ENCODE data around the gene KRT3. TPM values are rescaled to one million over a fixed set of nuclear protein-coding genes. Genes with fewer than 3 reads are reported as not detected.

Gene KRT3
- total RNA-seq, 5 donors from 2014 or later (not counting 1 experiment from before 2014, with no cell fraction given), result not detected

- WGBS (ENCODE audit: insufficient coverage), result 80% methylated on average over 1 of the region's 4 CpGs
- CTCF ChIA-PET, result no interaction called here
- no peak for ATAC-seq (replicated peaks in 1 of 4)
Measured at GRCh38 chr12:52814710-52815155, 18.8 kb upstream of the KRT3 start.

GRCh38 chr12:52813885-52814709 lies 18.2 kb upstream of the KRT3 start, which contains the start of gene KRT4:
TSS of gene KRT4 (minus strand) at chr12:52814116. CDS start at chr12:52814058, 58 bp downstream.
- Histone ChIP-seq H3K27me3 (replicated peaks in 1 of 2; ENCODE audit: control insufficient read depth in 2 of 2, extremely low read depth in 1 of 2, insufficient read depth in 2 of 2, low read length in 1 of 2) (peaks cover 0 to 11% of the 10 kb centered on the region in 2 experiments), H3K27ac (ENCODE audit: low read length) (no peak within 1 kb of the TSS), H3K4me3 (ENCODE audit: control insufficient read depth in 1 of 2, extremely low read depth in 1 of 2, low read length in 1 of 2) (no peak within 1 kb of the TSS), H3K36me3 (ENCODE audit: control insufficient read depth in 2 of 2, extremely low read depth in 1 of 2, insufficient read depth in 1 of 2, low read length in 1 of 2) (no peaks in the 10 kb centered on the region), H3K4me1 (ENCODE audit: control insufficient read depth in 1 of 2, extremely low read depth in 1 of 2, insufficient read depth in 2 of 2, low read length in 2 of 2) (peaks cover 10 to 14% of the 10 kb centered on the region in 2 experiments), H3K9me3 (no peaks in the 10 kb centered on the region)
- Mint-ChIP-seq H3K27ac (no peak within 1 kb of the TSS), H3K36me3 (no peaks in the 10 kb centered on the region), H3K4me1 (peaks cover 10 to 14% (median 12%) of the 10 kb centered on the region in 3 donors), H3K27me3 (peaks cover 0 to 11% of the 10 kb centered on the region in 2 donors), H3K4me3 (no peak within 1 kb of the TSS), H3K9me3 (no peaks in the 10 kb centered on the region)
- POLR2A ChIA-PET, result no interaction called here
- 93% methylated on average over 12 of the region's 15 CpGs for WGBS (ENCODE audit: insufficient coverage)
- no peak for DNase-seq
- ATAC-seq (replicated peaks in 1 of 4), result no peak
- CTCF ChIA-PET, result no interaction called here

More at GRCh38 chr12:52814710-52815155, 18.8 kb upstream of the KRT3 start:
- Histone ChIP-seq H3K4me3 (ENCODE audit: control insufficient read depth in 1 of 2, extremely low read depth in 1 of 2, low read length in 1 of 2) (no peak overlapping the region), H3K27me3 (replicated peaks in 1 of 2; ENCODE audit: control insufficient read depth in 2 of 2, extremely low read depth in 1 of 2, insufficient read depth in 2 of 2, low read length in 1 of 2) (peaks cover 0 to 12% of the 10 kb centered on the region in 2 experiments), H3K4me1 (ENCODE audit: control insufficient read depth in 1 of 2, extremely low read depth in 1 of 2, insufficient read depth in 2 of 2, low read length in 2 of 2) (peaks cover 10 to 14% of the 10 kb centered on the region in 2 experiments), H3K27ac (ENCODE audit: low read length) (no peak overlapping the region), H3K36me3 (ENCODE audit: control insufficient read depth in 2 of 2, extremely low read depth in 1 of 2, insufficient read depth in 1 of 2, low read length in 1 of 2) (no peaks in the 10 kb centered on the region), H3K9me3 (no peaks in the 10 kb centered on the region)
- Mint-ChIP-seq H3K9me3 (no peaks in the 10 kb centered on the region), H3K4me1 (peaks cover 10 to 14% (median 12%) of the 10 kb centered on the region in 3 donors), H3K27ac (no peak overlapping the region), H3K36me3 (no peaks in the 10 kb centered on the region), H3K4me3 (no peak overlapping the region), H3K27me3 (peaks cover 0 to 12% of the 10 kb centered on the region in 2 donors)
- DNase-seq, result no peak
- POLR2A ChIA-PET, result no interaction called here

GRCh38 chr12:52813203-52813819 lies 17.4 kb upstream of the KRT3 start:
- CTCF ChIA-PET, result no interaction called here
- Mint-ChIP-seq H3K36me3 (no peaks in the 10 kb centered on the region), H3K4me1 (peaks cover 10 to 12% (median 10%) of the 10 kb centered on the region in 3 donors), H3K27ac (no peak overlapping the region), H3K27me3 (peaks cover 0 to 6% of the 10 kb centered on the region in 2 donors), H3K4me3 (no peak overlapping the region), H3K9me3 (no peaks in the 10 kb centered on the region)
- 77% methylated on average over 3 of the region's 10 CpGs for WGBS (ENCODE audit: insufficient coverage)
- Histone ChIP-seq H3K36me3 (ENCODE audit: control insufficient read depth in 2 of 2, extremely low read depth in 1 of 2, insufficient read depth in 1 of 2, low read length in 1 of 2) (no peaks in the 10 kb centered on the region), H3K4me1 (ENCODE audit: control insufficient read depth in 1 of 2, extremely low read depth in 1 of 2, insufficient read depth in 2 of 2, low read length in 2 of 2) (peaks cover 10 to 13% of the 10 kb centered on the region in 2 experiments), H3K9me3 (no peaks in the 10 kb centered on the region), H3K4me3 (ENCODE audit: control insufficient read depth in 1 of 2, extremely low read depth in 1 of 2, low read length in 1 of 2) (no peak overlapping the region), H3K27ac (ENCODE audit: low read length) (no peak overlapping the region), H3K27me3 (replicated peaks in 1 of 2; ENCODE audit: control insufficient read depth in 2 of 2, extremely low read depth in 1 of 2, insufficient read depth in 2 of 2, low read length in 1 of 2) (peaks cover 0 to 5% of the 10 kb centered on the region in 2 experiments)
- POLR2A ChIA-PET, result no interaction called here
- no peak for DNase-seq
- no peak for ATAC-seq (replicated peaks in 1 of 4)

- Mint-ChIP-seq H3K36me3 (no peaks in the 10 kb centered on the region), H3K27ac (no peak overlapping the region), H3K4me3 (no peak overlapping the region), H3K4me1 (peaks cover 6 to 7% (median 6%) of the 10 kb centered on the region in 3 donors), H3K9me3 (no peaks in the 10 kb centered on the region), H3K27me3 (peaks cover 0 to 5% of the 10 kb centered on the region in 2 donors)
- Histone ChIP-seq H3K27me3 (replicated peaks in 1 of 2; ENCODE audit: control insufficient read depth in 2 of 2, extremely low read depth in 1 of 2, insufficient read depth in 2 of 2, low read length in 1 of 2) (peaks cover 0 to 4% of the 10 kb centered on the region in 2 experiments), H3K9me3 (no peaks in the 10 kb centered on the region), H3K4me3 (ENCODE audit: control insufficient read depth in 1 of 2, extremely low read depth in 1 of 2, low read length in 1 of 2) (no peak overlapping the region), H3K4me1 (ENCODE audit: control insufficient read depth in 1 of 2, extremely low read depth in 1 of 2, insufficient read depth in 2 of 2, low read length in 2 of 2) (peaks cover 5 to 8% of the 10 kb centered on the region in 2 experiments), H3K36me3 (ENCODE audit: control insufficient read depth in 2 of 2, extremely low read depth in 1 of 2, insufficient read depth in 1 of 2, low read length in 1 of 2) (no peaks in the 10 kb centered on the region), H3K27ac (ENCODE audit: low read length) (no peak overlapping the region)
- no peak for ATAC-seq (replicated peaks in 1 of 4)
- POLR2A ChIA-PET, result no interaction called here
- DNase-seq, result no peak
- CTCF ChIA-PET, result no interaction called here
- no CpG with 5 or more reads among the region's 3 CpGs for WGBS (ENCODE audit: insufficient coverage)
Measured at GRCh38 chr12:52812749-52813148, 16.8 kb upstream of the KRT3 start.

- Mint-ChIP-seq H3K4me1 (no peaks in the 10 kb centered on the region), H3K36me3 (no peaks in the 10 kb centered on the region), H3K27me3 (peaks cover 0 to 2% of the 10 kb centered on the region in 2 donors), H3K4me3 (no peak overlapping the region), H3K9me3 (no peaks in the 10 kb centered on the region), H3K27ac (no peak overlapping the region)
- H3K4me3 ChIP-seq (ENCODE audit: control insufficient read depth in 1 of 2, extremely low read depth in 1 of 2, low read length in 1 of 2), result no peak overlapping the region
- ATAC-seq (replicated peaks in 1 of 4), result no peak
- peaks cover 0 to 1% of the 10 kb centered on the region in 2 experiments for H3K4me1 ChIP-seq (ENCODE audit: control insufficient read depth in 1 of 2, extremely low read depth in 1 of 2, insufficient read depth in 2 of 2, low read length in 2 of 2)
- H3K9me3 ChIP-seq, result no peaks in the 10 kb centered on the region
- H3K36me3 ChIP-seq (ENCODE audit: control insufficient read depth in 2 of 2, extremely low read depth in 1 of 2, insufficient read depth in 1 of 2, low read length in 1 of 2), result no peaks in the 10 kb centered on the region
- no peak overlapping the region for H3K27ac ChIP-seq (ENCODE audit: low read length)
- ChIA-PET POLR2A (no interaction called here), CTCF (no interaction called here)
- no peak for DNase-seq
- 100% methylated on average over 1 of the region's 4 CpGs for WGBS (ENCODE audit: insufficient coverage)
- peaks cover 0 to 8% of the 10 kb centered on the region in 2 experiments for H3K27me3 ChIP-seq (replicated peaks in 1 of 2; ENCODE audit: control insufficient read depth in 2 of 2, extremely low read depth in 1 of 2, insufficient read depth in 2 of 2, low read length in 1 of 2)
Measured at GRCh38 chr12:52812073-52812400, 16.1 kb upstream of the KRT3 start.

GRCh38 chr12:52811191-52812072 lies 15.5 kb upstream of the KRT3 start:
- H3K27me3 Mint-ChIP-seq, result peaks cover 0 to 6% of the 10 kb centered on the region in 2 donors
- Histone ChIP-seq H3K4me3 (ENCODE audit: control insufficient read depth in 1 of 2, extremely low read depth in 1 of 2, low read length in 1 of 2) (no peak overlapping the region), H3K4me1 (ENCODE audit: control insufficient read depth in 1 of 2, extremely low read depth in 1 of 2, insufficient read depth in 2 of 2, low read length in 2 of 2) (no peaks in the 10 kb centered on the region), H3K27me3 (replicated peaks in 1 of 2; ENCODE audit: control insufficient read depth in 2 of 2, extremely low read depth in 1 of 2, insufficient read depth in 2 of 2, low read length in 1 of 2) (peaks cover 0 to 8% of the 10 kb centered on the region in 2 experiments), H3K27ac (ENCODE audit: low read length) (no peak overlapping the region), H3K36me3 (ENCODE audit: control insufficient read depth in 2 of 2, extremely low read depth in 1 of 2, insufficient read depth in 1 of 2, low read length in 1 of 2) (no peaks in the 10 kb centered on the region), H3K9me3 (no peaks in the 10 kb centered on the region)
- ATAC-seq (replicated peaks in 1 of 4) (no peak), DNase-seq (no peak)
- H3K27ac Mint-ChIP-seq, result no peak overlapping the region
- CTCF ChIA-PET, result no interaction called here
- WGBS (ENCODE audit: insufficient coverage), result 66% methylated on average over 6 of the region's 9 CpGs
- no peak overlapping the region for H3K4me3 Mint-ChIP-seq
- H3K4me1 Mint-ChIP-seq, result no peaks in the 10 kb centered on the region
- no peaks in the 10 kb centered on the region for H3K9me3 Mint-ChIP-seq
- POLR2A ChIA-PET, result no interaction called here
- no peaks in the 10 kb centered on the region for H3K36me3 Mint-ChIP-seq

All from T-cell (primary cell).